Measurements from ENCODE around the gene CCDC12.

Gene CCDC12

DNA sequence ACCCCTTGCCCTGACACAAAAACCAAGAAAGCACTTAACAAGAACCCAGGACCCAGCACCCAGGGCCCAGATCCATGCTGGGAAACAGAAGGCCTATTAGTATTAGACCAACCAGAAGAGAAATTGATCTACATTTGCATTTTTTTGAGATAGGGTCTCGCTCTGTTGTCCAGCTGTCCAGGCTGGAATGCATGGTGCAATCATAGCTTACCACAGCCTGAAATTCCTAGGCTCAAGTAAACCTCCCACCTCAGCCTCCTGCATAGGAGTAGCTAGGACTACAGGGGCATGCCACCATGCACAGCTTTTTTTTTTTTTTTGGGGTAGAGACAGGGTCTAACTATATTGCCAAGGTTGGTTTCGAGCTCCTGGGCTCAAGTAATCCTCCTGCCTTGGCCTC lies 26.4 kb downstream of the CCDC12 start:
- peaks cover 29% of the 10 kb centered on the region for H3K4me1 ChIP-seq (ENCODE audit: control insufficient read depth, insufficient read depth, low read length, poor library complexity, severe bottlenecking)
- H3K27ac ChIP-seq (ENCODE audit: low read depth, low read length, severe bottlenecking) = no peak overlapping the region
- H3K9me3 ChIP-seq (ENCODE audit: control insufficient read depth, low read length) = no peaks in the 10 kb centered on the region
- 71% methylated on average over 1 of the region's 2 CpGs; no CpG with 5 or more reads in 1 of the 2 experiments for WGBS, 2 experiments (ENCODE audit: insufficient coverage in 2 of 2)
- H3K4me3 ChIP-seq (ENCODE audit: extremely low read depth, insufficient read depth, low read length, poor library complexity, severe bottlenecking) = no peak overlapping the region
- H3K36me3 ChIP-seq (ENCODE audit: control insufficient read depth, insufficient read depth, low read length) = peaks cover 23% of the 10 kb centered on the region

DNA sequence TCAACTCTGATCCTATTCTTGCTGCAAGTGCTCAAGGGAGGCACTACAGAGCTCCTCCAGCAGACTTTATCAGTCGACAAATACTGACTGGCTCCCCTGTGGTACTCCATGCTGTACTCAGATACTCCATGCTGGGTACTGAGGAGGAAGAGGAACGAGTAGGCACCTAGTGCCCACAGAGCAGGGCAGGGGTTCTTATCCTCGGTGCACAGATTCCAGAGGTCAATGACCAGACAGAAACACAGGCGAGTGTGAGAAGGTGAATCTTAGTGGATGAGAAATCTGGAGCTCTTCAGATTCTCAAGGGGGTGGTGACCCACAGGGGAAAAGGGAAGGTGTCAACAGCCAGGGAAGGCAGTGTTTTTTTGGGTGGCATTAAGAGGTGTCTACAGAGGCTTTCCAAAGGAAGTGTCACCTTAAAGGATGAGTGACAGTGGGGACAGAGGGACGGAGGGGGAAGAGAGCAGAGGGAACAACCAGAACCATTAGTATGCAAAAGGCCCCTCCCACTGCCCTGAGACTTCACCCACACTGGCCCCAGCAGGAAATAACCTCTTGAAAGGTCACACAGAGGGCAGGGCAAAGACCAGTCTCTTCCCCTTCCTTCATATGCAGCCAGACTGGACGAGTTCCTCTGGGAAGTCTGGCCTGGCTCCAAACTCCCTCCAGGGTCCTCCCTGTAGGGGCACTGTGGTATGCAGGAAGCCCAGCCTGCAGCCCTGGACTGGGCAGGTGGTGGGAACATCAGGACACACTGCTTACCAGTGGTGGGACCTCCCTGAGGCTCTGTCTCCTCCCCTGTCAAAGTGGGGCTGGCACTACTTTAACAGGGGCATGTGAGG lies 27.5 kb downstream of the CCDC12 start:
- no peaks in the 10 kb centered on the region for H3K9me3 ChIP-seq (ENCODE audit: control insufficient read depth, low read length)
- H3K4me3 ChIP-seq (ENCODE audit: extremely low read depth, insufficient read depth, low read length, poor library complexity, severe bottlenecking) = no peak overlapping the region
- H3K27ac ChIP-seq (ENCODE audit: low read depth, low read length, severe bottlenecking) = peak overlapping the region; percentile 51
- WGBS, 2 experiments (ENCODE audit: insufficient coverage in 2 of 2) = 88 to 97% methylated on average over 4 to 5 of the region's 6 CpGs
- H3K4me1 ChIP-seq (ENCODE audit: control insufficient read depth, insufficient read depth, low read length, poor library complexity, severe bottlenecking) = peaks cover 37% of the 10 kb centered on the region
- H3K36me3 ChIP-seq (ENCODE audit: control insufficient read depth, insufficient read depth, low read length) = peaks cover 23% of the 10 kb centered on the region

DNA sequence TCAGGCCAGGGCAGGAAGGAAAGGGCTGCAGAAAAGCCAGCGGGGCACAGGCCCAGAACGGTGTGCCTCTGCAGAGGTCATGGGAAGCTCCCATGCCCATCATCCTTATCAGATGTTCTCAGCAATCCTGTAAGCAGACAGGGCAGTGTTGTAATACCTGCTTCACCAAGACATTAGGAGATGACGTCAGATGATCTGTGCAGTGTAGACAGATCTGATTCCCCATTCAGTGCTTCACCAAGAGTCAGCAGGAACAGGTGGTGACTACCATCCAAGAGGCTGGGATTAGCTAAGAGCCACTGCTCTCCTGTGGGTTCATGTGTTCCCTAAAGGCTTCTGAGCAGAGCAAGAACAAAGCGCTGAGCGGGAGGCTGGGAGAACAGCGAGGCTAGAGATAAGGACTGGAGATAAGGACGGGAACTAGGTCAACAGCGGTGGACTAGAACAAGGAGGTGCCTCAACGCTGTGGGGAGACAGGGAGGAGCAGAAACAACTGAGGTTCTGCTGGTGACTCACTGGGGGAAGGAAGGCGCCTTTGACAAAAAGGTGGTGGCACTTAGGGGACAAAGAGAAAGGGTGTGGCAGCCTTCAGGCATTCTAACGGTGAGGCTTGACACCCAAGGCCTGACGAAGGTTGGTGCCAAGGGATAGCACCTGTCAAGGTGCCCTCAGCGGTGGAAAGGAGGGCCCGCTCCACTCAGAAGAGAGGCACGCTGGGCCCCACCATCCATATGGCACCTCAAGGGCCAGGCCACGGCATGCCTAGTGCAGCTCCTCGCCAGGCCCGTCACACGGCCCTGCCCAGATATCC lies 28.4 kb downstream of the CCDC12 start:
- Histone ChIP-seq H3K4me3 (ENCODE audit: extremely low read depth, insufficient read depth, low read length, poor library complexity, severe bottlenecking) (no peak overlapping the region), H3K27ac (ENCODE audit: low read depth, low read length, severe bottlenecking) (peak overlapping the region; percentile 51), H3K36me3 (ENCODE audit: control insufficient read depth, insufficient read depth, low read length) (peaks cover 23% of the 10 kb centered on the region), H3K4me1 (ENCODE audit: control insufficient read depth, insufficient read depth, low read length, poor library complexity, severe bottlenecking) (peaks cover 35% of the 10 kb centered on the region), H3K9me3 (ENCODE audit: control insufficient read depth, low read length) (no peaks in the 10 kb centered on the region)
- 79 to 83% methylated on average over 17 of the region's 19 CpGs for WGBS, 2 experiments (ENCODE audit: insufficient coverage in 2 of 2)

DNA sequence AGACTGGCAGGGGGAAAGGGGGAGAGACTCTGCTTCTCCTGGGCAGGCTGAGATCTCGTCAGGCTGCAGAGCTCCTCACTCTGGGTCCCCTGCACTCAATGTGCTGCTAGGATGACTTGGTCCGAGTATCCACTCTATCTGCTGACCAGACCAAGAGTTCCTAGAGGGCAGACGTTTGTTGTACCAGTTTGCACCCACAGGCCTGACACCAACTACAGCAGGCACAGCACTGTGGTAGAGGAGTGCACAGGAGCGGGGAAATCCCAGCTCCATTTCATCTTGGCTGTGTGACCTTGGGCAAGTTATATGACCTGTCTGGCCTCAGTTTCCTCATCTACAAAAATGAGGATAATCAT lies 29.0 kb downstream of the CCDC12 start:
- Histone ChIP-seq H3K36me3 (ENCODE audit: control insufficient read depth, insufficient read depth, low read length) (peaks cover 23% of the 10 kb centered on the region), H3K27ac (ENCODE audit: low read depth, low read length, severe bottlenecking) (peak overlapping the region; percentile 19), H3K9me3 (ENCODE audit: control insufficient read depth, low read length) (no peaks in the 10 kb centered on the region), H3K4me3 (ENCODE audit: extremely low read depth, insufficient read depth, low read length, poor library complexity, severe bottlenecking) (no peak overlapping the region), H3K4me1 (ENCODE audit: control insufficient read depth, insufficient read depth, low read length, poor library complexity, severe bottlenecking) (peaks cover 39% of the 10 kb centered on the region)
- WGBS, 2 experiments (ENCODE audit: insufficient coverage in 2 of 2) = 96% methylated on average over 3 to 4 of the region's 4 CpGs

DNA sequence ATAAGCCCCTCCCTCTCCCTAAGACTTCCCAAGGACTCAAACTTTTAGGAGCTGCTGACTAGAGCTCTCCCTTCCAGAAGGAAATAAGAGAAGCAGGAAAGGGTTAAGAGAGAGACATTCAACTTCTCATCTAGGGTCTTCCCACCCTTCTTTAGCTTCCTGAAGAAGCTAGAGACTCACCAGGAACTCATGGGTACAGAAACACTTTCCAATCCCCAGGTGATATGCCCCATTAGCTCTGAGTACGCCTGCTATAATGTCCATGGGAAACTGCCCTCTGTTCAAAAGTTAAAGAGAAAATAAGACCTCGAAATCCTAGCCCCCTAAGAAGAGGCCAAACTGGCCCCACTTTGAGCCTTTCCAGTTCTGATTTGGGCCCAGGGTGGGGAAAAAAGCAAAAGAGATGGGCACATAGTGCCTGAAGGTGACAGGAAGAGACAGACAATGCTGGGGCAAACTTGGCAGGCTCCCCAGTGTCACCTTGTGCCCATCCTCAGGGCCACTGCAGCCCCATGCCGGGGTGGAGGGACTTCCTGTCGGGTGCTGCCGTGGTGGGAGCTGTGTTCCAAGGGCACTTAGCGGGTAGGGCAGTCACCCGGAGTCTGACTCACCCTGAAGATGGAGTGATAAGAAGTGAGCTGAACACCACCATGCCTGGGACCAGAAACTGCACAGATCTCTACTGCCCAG lies 29.5 kb downstream of the CCDC12 start:
- H3K27ac ChIP-seq (ENCODE audit: low read depth, low read length, severe bottlenecking) = peak overlapping the region; percentile 19
- 50 to 100% methylated on average over 1 to 2 of the region's 7 CpGs for WGBS, 2 experiments (ENCODE audit: insufficient coverage in 2 of 2)
- H3K4me1 ChIP-seq (ENCODE audit: control insufficient read depth, insufficient read depth, low read length, poor library complexity, severe bottlenecking) = peaks cover 39% of the 10 kb centered on the region
- peaks cover 28% of the 10 kb centered on the region for H3K36me3 ChIP-seq (ENCODE audit: control insufficient read depth, insufficient read depth, low read length)
- H3K4me3 ChIP-seq (ENCODE audit: extremely low read depth, insufficient read depth, low read length, poor library complexity, severe bottlenecking) = no peak overlapping the region
- H3K9me3 ChIP-seq (ENCODE audit: control insufficient read depth, low read length) = no peaks in the 10 kb centered on the region

DNA sequence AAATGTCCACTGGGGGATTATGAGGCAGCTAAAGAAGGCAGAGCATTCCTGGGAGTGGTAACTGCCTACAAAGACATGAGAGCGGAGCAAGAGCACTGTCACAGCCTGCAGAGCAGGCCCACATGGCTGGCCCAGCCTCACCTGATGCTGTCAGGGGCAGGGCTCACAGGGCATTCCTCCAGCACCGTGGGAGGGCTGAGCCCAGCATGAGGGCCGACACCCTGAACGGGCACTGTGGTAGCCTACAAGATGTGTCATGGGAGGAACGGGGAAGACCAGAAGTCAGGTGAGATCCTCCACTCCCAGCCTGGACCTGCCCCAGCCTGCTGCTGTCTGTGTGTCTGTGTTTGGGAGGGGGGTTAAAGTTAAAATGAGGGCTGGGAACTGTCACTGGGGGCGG lies 30.1 kb downstream of the CCDC12 start:
- no peak overlapping the region for H3K4me3 ChIP-seq (ENCODE audit: extremely low read depth, insufficient read depth, low read length, poor library complexity, severe bottlenecking)
- H3K4me1 ChIP-seq (ENCODE audit: control insufficient read depth, insufficient read depth, low read length, poor library complexity, severe bottlenecking) = peaks cover 39% of the 10 kb centered on the region
- 88 to 90% methylated on average over 2 to 5 of the region's 6 CpGs for WGBS, 2 experiments (ENCODE audit: insufficient coverage in 2 of 2)
- no peaks in the 10 kb centered on the region for H3K9me3 ChIP-seq (ENCODE audit: control insufficient read depth, low read length)
- no peak overlapping the region for H3K27ac ChIP-seq (ENCODE audit: low read depth, low read length, severe bottlenecking)
- peaks cover 33% of the 10 kb centered on the region for H3K36me3 ChIP-seq (ENCODE audit: control insufficient read depth, insufficient read depth, low read length)

DNA sequence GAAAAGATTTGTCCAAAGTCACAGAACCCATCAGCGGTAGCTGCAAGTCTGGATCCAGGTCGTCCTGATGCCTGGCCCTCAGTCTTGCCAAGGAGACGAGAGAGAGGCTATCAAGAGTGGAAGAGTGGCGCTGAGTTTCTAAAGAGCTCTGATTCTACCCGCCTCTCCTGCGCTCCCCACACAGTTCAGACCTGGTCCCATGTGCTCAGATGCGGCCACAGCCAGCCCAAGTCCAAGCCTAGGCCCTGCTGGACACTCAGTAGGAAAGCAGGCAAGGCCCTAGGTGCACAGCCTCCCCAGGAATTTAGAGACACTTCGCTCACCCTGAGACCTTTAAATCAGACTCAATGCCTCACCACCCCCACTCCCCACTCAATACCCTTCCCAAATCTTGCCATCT lies 32.4 kb downstream of the CCDC12 start:
- 95% methylated on average over 8 of the region's 8 CpGs for WGBS, 2 experiments (ENCODE audit: insufficient coverage in 2 of 2)
- H3K36me3 ChIP-seq (ENCODE audit: control insufficient read depth, insufficient read depth, low read length) = peaks cover 51% of the 10 kb centered on the region

DNA sequence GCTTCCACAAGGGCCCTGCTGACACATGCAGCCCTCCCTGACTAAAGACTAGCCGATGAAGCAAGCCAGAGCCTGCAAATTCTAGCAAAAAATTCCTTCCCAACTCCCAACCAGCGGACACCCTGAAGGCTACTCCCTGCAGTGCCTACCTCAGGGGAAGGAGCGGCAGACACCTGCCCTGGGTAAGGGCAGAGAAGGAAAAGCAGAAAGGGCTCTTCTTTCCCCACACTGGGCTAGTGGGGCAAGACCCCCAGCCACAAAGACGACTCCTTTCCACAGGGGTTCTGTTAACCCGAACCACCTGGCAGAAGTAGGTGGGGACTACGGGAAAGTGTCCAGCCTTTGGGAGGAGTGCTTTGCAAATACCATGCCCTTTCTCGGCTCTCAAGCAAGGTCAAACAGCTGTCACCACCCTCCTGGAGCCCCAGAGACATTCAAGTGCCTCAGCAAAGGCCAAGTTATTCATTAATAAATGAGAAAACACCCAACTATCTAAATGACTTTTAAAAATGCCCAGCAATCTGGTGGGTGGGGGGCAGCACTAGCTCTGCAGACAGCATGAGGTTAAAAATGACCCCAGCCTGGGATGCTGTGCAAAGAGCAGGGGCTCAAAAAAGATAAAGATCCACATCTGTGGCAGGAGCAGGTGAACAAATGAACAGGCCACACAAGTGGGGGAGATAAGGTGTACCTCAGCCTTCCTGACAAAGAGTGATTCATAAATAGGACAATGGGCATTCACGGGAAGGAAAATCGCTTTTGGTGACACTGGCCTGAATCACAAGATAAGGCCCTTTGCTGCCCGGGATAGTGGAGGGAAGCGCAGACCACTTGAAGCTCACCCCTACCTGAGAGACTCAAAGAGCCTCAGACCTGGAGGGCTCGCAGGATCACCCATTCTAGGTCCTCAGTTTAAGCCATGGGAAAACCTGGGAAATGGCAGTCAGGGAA lies 33.0 kb downstream of the CCDC12 start:
- no peaks in the 10 kb centered on the region for H3K9me3 ChIP-seq (ENCODE audit: control insufficient read depth, low read length)
- WGBS, 2 experiments (ENCODE audit: insufficient coverage in 2 of 2) = 95% methylated on average over 7 of the region's 12 CpGs
- no peak overlapping the region for H3K27ac ChIP-seq (ENCODE audit: low read depth, low read length, severe bottlenecking)
- peaks cover 28% of the 10 kb centered on the region for H3K4me1 ChIP-seq (ENCODE audit: control insufficient read depth, insufficient read depth, low read length, poor library complexity, severe bottlenecking)
- H3K36me3 ChIP-seq (ENCODE audit: control insufficient read depth, insufficient read depth, low read length) = peaks cover 57% of the 10 kb centered on the region
- H3K4me3 ChIP-seq (ENCODE audit: extremely low read depth, insufficient read depth, low read length, poor library complexity, severe bottlenecking) = no peak overlapping the region

More for the DNA sequence above, 32.4 kb downstream of the CCDC12 start:
- Histone ChIP-seq H3K4me1 (ENCODE audit: control insufficient read depth, insufficient read depth, low read length, poor library complexity, severe bottlenecking) (peaks cover 35% of the 10 kb centered on the region), H3K4me3 (ENCODE audit: extremely low read depth, insufficient read depth, low read length, poor library complexity, severe bottlenecking) (no peak overlapping the region), H3K9me3 (ENCODE audit: control insufficient read depth, low read length) (no peaks in the 10 kb centered on the region), H3K27ac (ENCODE audit: low read depth, low read length, severe bottlenecking) (no peak overlapping the region)

DNA sequence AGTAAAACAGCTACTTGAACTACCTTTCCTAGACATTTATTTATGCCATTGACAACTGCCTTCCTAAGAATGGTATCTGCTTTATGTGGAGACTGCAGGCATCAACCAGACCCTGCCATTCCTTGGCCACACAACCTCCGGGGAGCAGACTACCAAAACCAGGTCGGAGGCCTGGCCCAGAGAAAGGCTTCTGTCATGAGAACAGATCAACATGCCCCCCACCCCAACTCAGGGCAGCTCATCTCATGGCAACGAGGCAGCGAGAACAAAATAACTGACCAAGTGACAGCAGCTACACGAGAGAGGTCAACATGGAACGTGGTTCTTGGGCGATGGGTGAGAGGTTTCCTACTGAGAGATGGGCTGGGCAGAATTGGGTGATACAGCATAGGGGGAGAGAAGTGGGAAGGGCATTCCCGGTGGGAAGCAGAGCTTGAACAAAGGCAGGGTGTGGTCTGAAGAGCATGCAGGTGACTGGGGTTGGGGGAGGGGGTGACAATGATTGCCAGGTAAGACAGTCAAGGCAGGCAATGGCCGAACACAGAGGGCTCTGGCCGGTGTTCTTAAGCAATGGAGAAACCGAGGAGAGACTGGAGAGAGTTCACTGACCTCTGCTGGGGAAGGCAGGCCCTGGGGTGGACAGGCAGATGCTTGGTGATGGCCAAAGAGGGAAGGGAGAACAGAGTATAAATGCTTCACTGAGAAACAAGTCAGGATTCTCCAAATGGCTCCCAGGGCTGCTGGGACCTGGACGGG lies 33.9 kb downstream of the CCDC12 start:
- Histone ChIP-seq H3K27ac (ENCODE audit: low read depth, low read length, severe bottlenecking) (no peak overlapping the region), H3K4me3 (ENCODE audit: extremely low read depth, insufficient read depth, low read length, poor library complexity, severe bottlenecking) (no peak overlapping the region), H3K36me3 (ENCODE audit: control insufficient read depth, insufficient read depth, low read length) (peaks cover 64% of the 10 kb centered on the region), H3K4me1 (ENCODE audit: control insufficient read depth, insufficient read depth, low read length, poor library complexity, severe bottlenecking) (peaks cover 19% of the 10 kb centered on the region), H3K9me3 (ENCODE audit: control insufficient read depth, low read length) (no peaks in the 10 kb centered on the region)
- WGBS, 2 experiments (ENCODE audit: insufficient coverage in 2 of 2) = 94% methylated on average over 9 to 10 of the region's 12 CpGs
